GM23338 (cell line): ENCODE results near the gene AQP7. TPM values are rescaled to one million over a fixed set of nuclear protein-coding genes. Genes with fewer than 3 reads are reported as not detected.
"Not testable (repeated sequence)": the region's sequence is repeated elsewhere in the genome, so short reads cannot be mapped to it uniquely, and the experiment has no call there.

Experiments used
- ATAC-seq: fragments of 200-7000 bp; cut with Tn5 transposase; 3 replicates; pipeline ENCODE4 v1.9.1; 2020
- DNase-seq: peaks from one replicate; pipeline ENCODE4 v3.0.0-alpha.2; 2015; ENCODE audit warnings: low spot score
- H2AFZ ChIP-seq: fragments of 200-600 bp; sonication (generic); 2 replicates; pipeline ENCODE4 v1.8.0; 2016; ENCODE audit warnings: antibody characterized with exemption, mild to moderate bottlenecking, moderate library complexity
- H3F3A ChIP-seq: fragments of 200-600 bp; sonication (generic); replicated peaks from 2 replicates; pipeline ENCODE4 v1.8.0; 2017; ENCODE audit warnings: antibody characterized with exemption, mixed run types, low read depth
- H3K27ac ChIP-seq: fragments of 200-600 bp; sonication (generic); 2 replicates; pipeline ENCODE4 v1.6.1; 2016; ENCODE audit warnings: low read depth
- H3K27me3 ChIP-seq: fragments of 200-600 bp; sonication (generic); 2 replicates; pipeline ENCODE4 v1.8.0; 2016; ENCODE audit warnings: mild to moderate bottlenecking, mixed run types, moderate library complexity; ENCODE audit not compliant: insufficient read depth
- H3K36me3 ChIP-seq: fragments of 200-600 bp; sonication (generic); 2 replicates; pipeline ENCODE4 v1.8.0; 2016; ENCODE audit warnings: mild to moderate bottlenecking; ENCODE audit not compliant: insufficient read depth
- H3K4me1 ChIP-seq: fragments of 200-600 bp; sonication (generic); 2 replicates; pipeline ENCODE4 v1.8.0; 2016; ENCODE audit warnings: mild to moderate bottlenecking, moderate library complexity; ENCODE audit not compliant: insufficient read depth
- H3K4me2 ChIP-seq: fragments of 200-600 bp; sonication (generic); 2 replicates; pipeline ENCODE4 v1.7.1; 2017; ENCODE audit warnings: mixed run types
- H3K4me3 ChIP-seq: fragments of 200-600 bp; sonication (generic); 2 replicates; pipeline ENCODE4 v1.6.1; 2016; ENCODE audit warnings: mixed run types
- H3K79me2 ChIP-seq: fragments of 200-600 bp; sonication (generic); replicated peaks from 2 replicates; pipeline ENCODE4 v1.8.0; 2017; ENCODE audit warnings: mild to moderate bottlenecking; ENCODE audit not compliant: insufficient read depth
- H3K9me2 ChIP-seq: fragments of 200-600 bp; sonication (generic); 2 replicates; pipeline ENCODE4 v1.8.0; 2017; ENCODE audit not compliant: insufficient read depth
- H4K20me1 ChIP-seq: fragments of 200-600 bp; sonication (generic); replicated peaks from 2 replicates; pipeline ENCODE4 v1.8.0; 2017; ENCODE audit warnings: mild to moderate bottlenecking; ENCODE audit not compliant: insufficient read depth
- H3K27ac Mint-ChIP-seq: 2 replicates; pipeline ENCODE4 v1.8.0; 2020; ENCODE audit warnings: inconsistent platforms, mild to moderate bottlenecking, moderate library complexity, mixed read lengths
- H3K27me3 Mint-ChIP-seq: 3 replicates; pipeline ENCODE4 v1.8.0; 2022; ENCODE audit warnings: low read depth, mild to moderate bottlenecking, moderate library complexity, mixed read lengths, inconsistent platforms; ENCODE audit not compliant: insufficient read depth, poor library complexity
- H3K36me3 Mint-ChIP-seq: 3 replicates; pipeline ENCODE4 v1.8.0; 2021; ENCODE audit warnings: low read depth, mild to moderate bottlenecking, inconsistent platforms, moderate library complexity, mixed read lengths
- H3K4me1 Mint-ChIP-seq: 3 replicates; pipeline ENCODE4 v1.8.0; 2020; ENCODE audit warnings: mild to moderate bottlenecking, inconsistent platforms, mixed read lengths
- H3K4me3 Mint-ChIP-seq: 3 replicates; pipeline ENCODE4 v1.8.0; 2021; ENCODE audit warnings: moderate library complexity, mild to moderate bottlenecking, inconsistent platforms, mixed read lengths
- H3K9me3 Mint-ChIP-seq: 3 replicates; pipeline ENCODE4 v1.8.0; 2020; ENCODE audit warnings: moderate library complexity, mild to moderate bottlenecking, inconsistent platforms, mixed read lengths
- ETS1 ChIP-seq: IDR thresholded peaks from 2 replicates; pipeline ENCODE4 v1.6.1; 2016; ENCODE audit warnings: antibody characterized with exemption
- EZH2 ChIP-seq: fragments of 200-600 bp; sonication (generic); IDR thresholded peaks from one replicate; pipeline ENCODE4 v1.8.0; 2017; ENCODE audit warnings: antibody characterized with exemption, mild to moderate bottlenecking, low read depth; ENCODE audit not compliant: unreplicated experiment
- POLR2AphosphoS5 ChIP-seq: IDR thresholded peaks from 2 replicates; pipeline ENCODE4 v1.6.1; 2016; ENCODE audit warnings: antibody characterized with exemption, low read depth
- REST ChIP-seq: IDR thresholded peaks from one replicate; pipeline ENCODE4 v1.6.1; 2018; ENCODE audit warnings: antibody characterized with exemption; ENCODE audit not compliant: unreplicated experiment
- STAT1 ChIP-seq: IDR thresholded peaks from one replicate; pipeline ENCODE4 v1.6.1; 2016; ENCODE audit warnings: antibody characterized with exemption; ENCODE audit not compliant: unreplicated experiment
- ZNF331 ChIP-seq: fragments of 250-450 bp; sonication (Bioruptor Pico); IDR thresholded peaks from 2 replicates; pipeline ENCODE4 v1.5.0; 2020; ENCODE audit warnings: low read depth, mild to moderate bottlenecking, moderate library complexity
- ZNF462 ChIP-seq: fragments of 250-450 bp; sonication (Bioruptor Pico); IDR thresholded peaks from 2 replicates; pipeline ENCODE4 v1.5.0; 2020; ENCODE audit warnings: mild to moderate bottlenecking, moderate library complexity
- polyA plus RNA-seq: library from polyadenylated mRNA; unstranded; fragments of >200 nt; fragmentation: Nextera tagmentation; extraction: Ambion mirVana; gene quantifications from 2 replicates; pipeline ENCODE4 v1.2.1, GENCODE V29; 2016
- total RNA-seq: library from RNA; depleted of rRNA; stranded (reverse); fragments of >200 nt; shearing (Covaris generic); gene quantifications from 2 replicates; pipeline ENCODE4 v1.2.3, GENCODE V29; 2014

The AQP7 gene
- total and polyA plus RNA-seq, 2 experiments from 2014 or later, result not detected

GRCh38 chr9:33393581-33393980 is 8.8 kb downstream of the AQP7 start (continued):
- no peak for TF ChIP-seq ZNF462 (CRISPR knock-in tag)
- no peak for TF ChIP-seq STAT1
- no peak for TF ChIP-seq EZH2
- TF ChIP-seq REST, result no peak
- TF ChIP-seq ETS1, result no peak
- TF ChIP-seq POLR2AphosphoS5, result no peak
- no peak for TF ChIP-seq ZNF331 (CRISPR knock-in tag)

GRCh38 chr9:33392591-33393021 is 9.8 kb downstream of the AQP7 start:
- not testable (repeated sequence) for H3K27ac ChIP-seq, H3K4me3 ChIP-seq, H3K4me3 Mint-ChIP-seq, DNase-seq, H3K27ac Mint-ChIP-seq, H3K4me1 ChIP-seq, H3K36me3 ChIP-seq, H3K79me2 ChIP-seq, H3K36me3 Mint-ChIP-seq, H3K9me3 Mint-ChIP-seq, H3K9me2 ChIP-seq, H3F3A ChIP-seq, H4K20me1 ChIP-seq, ATAC-seq, H3K27me3 ChIP-seq, H3K4me2 ChIP-seq, H2AFZ ChIP-seq
- Mint-ChIP-seq H3K27me3 (peaks cover 14% of the 10 kb centered on the region), H3K4me1 (peaks cover 25% of the 10 kb centered on the region)

GRCh38 chr9:33391111-33391771 is 11.1 kb downstream of the AQP7 start:
- ATAC-seq, H3K27ac Mint-ChIP-seq, H3K4me3 ChIP-seq, H3K36me3 ChIP-seq, H3K4me1 ChIP-seq, H3F3A ChIP-seq, H3K79me2 ChIP-seq, H3K9me3 Mint-ChIP-seq, H3K36me3 Mint-ChIP-seq, H3K27me3 ChIP-seq, H3K9me2 ChIP-seq, H4K20me1 ChIP-seq, H3K27ac ChIP-seq: not testable (repeated sequence)
- Histone ChIP-seq H2AFZ (peak overlapping the region; percentile 72; the same call in 1 of the 2 replicates), H3K4me2 (0 out of 2 replicates have a peak overlapping the region, but pooled peaks have one; percentile 43)
- peak; percentile 51 for DNase-seq
- Mint-ChIP-seq H3K4me1 (peaks cover 28% of the 10 kb centered on the region), H3K27me3 (peaks cover 14% of the 10 kb centered on the region), H3K4me3 (0 out of 3 replicates have a peak overlapping the region, but pooled peaks have one; percentile 9)
